K562 (cell line): Measurements from ENCODE around the gene VEGFB. TPM values are rescaled to one million over a fixed set of nuclear protein-coding genes. Genes with fewer than 3 reads are reported as not detected.
A peak's percentile ranks its signal among the peaks of the same experiment; 100 is the strongest.

Experiments
- CC2D1A ChIP-seq: fragments of 450-650 bp; IDR thresholded peaks from 2 replicates; pipeline ENCODE4 v1.6.1; 2017; ENCODE audit warnings: mild to moderate bottlenecking
- DNMT1 ChIP-seq: fragments of 450-650 bp; IDR thresholded peaks from 2 replicates; pipeline ENCODE4 v1.6.1; 2016; ENCODE audit warnings: antibody characterized with exemption, mild to moderate bottlenecking
- EP300 ChIP-seq: IDR thresholded peaks from 2 replicates; pipeline ENCODE4 v1.6.1; 2012; ENCODE audit warnings: low read length, improper control_type of control experiment
- FOXP4 ChIP-seq: sonication (generic); formaldehyde crosslinking; IDR thresholded peaks from 2 replicates; pipeline ENCODE4 v1.8.0; 2022; ENCODE audit warnings: mild to moderate bottlenecking, missing genetic modification reagents, borderline replicate concordance
- GMEB1 ChIP-seq: fragments of 250-450 bp; sonication (Bioruptor Pico); IDR thresholded peaks from 2 replicates; pipeline ENCODE4 v1.4.0; 2020; ENCODE audit warnings: mild to moderate bottlenecking
- HDGF ChIP-seq: fragments of 450-650 bp; IDR thresholded peaks from 2 replicates; pipeline ENCODE4 v1.6.1; 2016
- HOXB6 ChIP-seq: fragments of 250-450 bp; sonication (Bioruptor Pico); IDR thresholded peaks from 2 replicates; pipeline ENCODE4 v1.5.1; 2022; ENCODE audit warnings: mild to moderate bottlenecking, borderline replicate concordance
- IRF9 ChIP-seq: fragments of 450-650 bp; IDR thresholded peaks from 2 replicates; pipeline ENCODE4 v1.6.1; 2016; ENCODE audit warnings: missing biosample characterization, missing genetic modification characterization
- KAT8 ChIP-seq: fragments of 450-650 bp; IDR thresholded peaks from 2 replicates; pipeline ENCODE4 v1.6.1; 2016; ENCODE audit warnings: low read depth, mild to moderate bottlenecking
- MAFF ChIP-seq: IDR thresholded peaks from 2 replicates; pipeline ENCODE4 v1.6.1; 2012; ENCODE audit warnings: low read length, improper control_type of control experiment
- OTX1 ChIP-seq: fragments of 450-650 bp; formaldehyde crosslinking; IDR thresholded peaks from 2 replicates; pipeline ENCODE4 v1.4.0; 2022; ENCODE audit warnings: mild to moderate bottlenecking
- SAFB2 ChIP-seq: fragments of 200-400 bp; formaldehyde crosslinking; IDR thresholded peaks from 2 replicates; pipeline ENCODE4 v1.6.1; 2018; ENCODE audit warnings: borderline replicate concordance, low read length, low read depth, moderate library complexity; ENCODE audit not compliant: severe bottlenecking
- THAP7 ChIP-seq: fragments of 250-450 bp; sonication (Bioruptor Pico); IDR thresholded peaks from 2 replicates; pipeline ENCODE4 v1.5.0; 2021
- ZBTB43 ChIP-seq: sonication (generic); formaldehyde crosslinking; IDR thresholded peaks from 2 replicates; pipeline ENCODE4 v1.8.0; 2023; ENCODE audit warnings: mild to moderate bottlenecking, missing genetic modification reagents
- ZC3H8 ChIP-seq: fragments of 450-650 bp; IDR thresholded peaks from 2 replicates; pipeline ENCODE4 v1.6.1; 2017
- ZKSCAN3 ChIP-seq: fragments of 250-450 bp; sonication (Bioruptor Pico); IDR thresholded peaks from 2 replicates; pipeline ENCODE4 v1.4.0; 2020
- ZNF175 ChIP-seq: fragments of 200-800 bp; sonication (Bioruptor generic); IDR thresholded peaks from 2 replicates; pipeline ENCODE4 v1.6.1; 2016; ENCODE audit warnings: low read depth, mild to moderate bottlenecking, missing genetic modification characterization, missing compliant biosample characterization
- ZNF311 ChIP-seq: fragments of 250-450 bp; sonication (Bioruptor Pico); IDR thresholded peaks from 2 replicates; pipeline ENCODE4 v1.4.0; 2020; ENCODE audit warnings: mild to moderate bottlenecking, moderate library complexity
- ZNF354B ChIP-seq: fragments of 250-450 bp; sonication (Bioruptor Pico); IDR thresholded peaks from 2 replicates; pipeline ENCODE4 v1.4.0; 2020
- ZNF408 ChIP-seq: fragments of 250-450 bp; sonication (Bioruptor Pico); IDR thresholded peaks from 2 replicates; pipeline ENCODE4 v1.4.0; 2020; ENCODE audit warnings: low read depth, mild to moderate bottlenecking, moderate library complexity
- polyA plus RNA-seq, 8 experiments: library from polyadenylated mRNA; depleted of rRNA in 4 of 8; stranded (reverse) in 5 of 8; unstranded in 3 of 8; fragments of >200 nt; fragmentation: Nextera tagmentation in 2 of 8; fragmentation: Illumina TruSeq in 1 of 8; extraction: Ambion mirVana in 2 of 8; extraction: Trizol in 1 of 8; gene quantifications; 2 replicates each; pipeline versions ENCODE4 v1.2.1 to v1.2.3, GENCODE V29; 2011 to 2014; ENCODE audit warnings: inconsistent platforms in 1 of 8, missing spikeins in 1 of 8
- total RNA-seq, 7 experiments: library from RNA; depleted of rRNA in 6 of 7; stranded (reverse); fragments of >200 nt in 6 of 7; fragmentation: Illumina TruSeq in 2 of 7; extraction: Trizol in 2 of 7; gene quantifications; 2 replicates each; pipeline versions ENCODE4 v1.2.1 to v1.2.3, GENCODE V29; 2011 to 2021; ENCODE audit warnings: low replicate concordance in 1 of 7

VEGFB gene
- total and polyA plus RNA-seq, 9 of the 15 experiments (the other 6 are each of a cell fraction or from before 2014, with no cell fraction given) = 11.0 to 83.4 (median 25.7) TPM

- TF ChIP-seq ZKSCAN3 (no peak), DNMT1 (0 out of 2 replicates have a peak, but pooled peaks have one; percentile 7), KAT8 (no peak), OTX1 (no peak; the same call in 1 of the 2 replicates), ZC3H8 (no peak), MAFF (peak; percentile 80; the same call in 1 of the 2 replicates), EP300 (peak; percentile 76; the same call in 1 of the 2 replicates), HDGF (no peak), ZBTB43 (no peak), ZNF408 (CRISPR knock-in tag) (no peak), ZNF175 (peak; percentile 66; the same call in 1 of the 2 replicates), HOXB6 (CRISPR knock-in tag) (no peak), GMEB1 (CRISPR knock-in tag) (no peak), ZNF311 (CRISPR knock-in tag) (peak; percentile 53; the same call in 1 of the 2 replicates), THAP7 (no peak), FOXP4 (CRISPR knock-in tag) (peak; percentile 81; the same call in 1 of the 2 replicates), ZNF354B (CRISPR knock-in tag) (no peak), SAFB2 (no peak), CC2D1A (peak; percentile 9; the same call in 1 of the 2 replicates), IRF9 (tag) (no peak; the same call in 1 of the 2 replicates)
Measured at GRCh38 chr11:64207256-64208085, 26.9 kb upstream of the VEGFB start (continued).
